K562 (cell line): Measurements from ENCODE around the gene CDC5L.

Experiments
- HOMEZ ChIP-seq: fragments of 250-450 bp; sonication (Bioruptor Pico); IDR thresholded peaks from 2 replicates; pipeline ENCODE4 v1.4.0; 2020; ENCODE audit warnings: mild to moderate bottlenecking, moderate library complexity
- TRIM24 ChIP-seq, 2 experiments: fragments of 450-650 bp; IDR thresholded peaks; 2 replicates each; pipeline ENCODE4 v1.6.1; 2016
- ZNF280A ChIP-seq: fragments of 450-650 bp; IDR thresholded peaks from 2 replicates; pipeline ENCODE4 v1.6.1; 2018; ENCODE audit warnings: mild to moderate bottlenecking, low read depth; ENCODE audit not compliant: partially characterized antibody

GRCh38 chr6:44432227-44432626 is 44.7 kb downstream of the CDC5L start:
- TF ChIP-seq ZNF280A (no peak), TRIM24 (IDR thresholded peaks at IDR 0.05) (no peak), HOMEZ (CRISPR knock-in tag) (no peak)
